Gastrocnemius medialis (tissue), 4 donors: ENCODE results near the gene DCHS1. TPM values are rescaled to one million over a fixed set of nuclear protein-coding genes. Genes with fewer than 3 reads are reported as not detected.
"Not testable (repeated sequence)": the region's sequence is repeated elsewhere in the genome, so short reads cannot be mapped to it uniquely, and the experiment has no call there.

Experiments used
- ATAC-seq, 2 donors: fragments of 150-250 bp; one replicate each; pipeline ENCODE4 v1.9.1; 2016
- DNase-seq, 2 donors: peaks; one replicate each; pipeline ENCODE4 v3.0.0-alpha.2; 2019
- H3K27ac ChIP-seq, 4 donors: fragments of 200-600 bp; sonication (generic); 1 replicate in 1 of 4; 2 replicates in 3 of 4; pipeline ENCODE4 v1.5.1; 2016 to 2018; ENCODE audit warnings: mild to moderate bottlenecking in 2 of 4, moderate library complexity in 1 of 4
- H3K27me3 ChIP-seq, 3 donors: fragments of 200-600 bp; sonication (generic) in 2 of 3; 1 replicate in 1 of 3; 2 replicates in 2 of 3; pipeline versions ENCODE4 v1.5.1 to v1.6.0; 2016 to 2019; ENCODE audit warnings: mild to moderate bottlenecking in 1 of 3, moderate library complexity in 1 of 3
- H3K36me3 ChIP-seq, 2 donors: fragments of 200-600 bp; sonication (generic) in 1 of 2; one replicate each; pipeline ENCODE4 v1.5.1; 2017 to 2018
- H3K4me1 ChIP-seq, 2 donors: fragments of 200-600 bp; sonication (generic) in 1 of 2; one replicate each; pipeline ENCODE4 v1.5.1; 2016 to 2017; ENCODE audit warnings: mild to moderate bottlenecking in 2 of 2
- H3K4me3 ChIP-seq, 4 donors: fragments of 200-600 bp; sonication (generic) in 3 of 4; 1 replicate in 1 of 4; 2 replicates in 3 of 4; pipeline ENCODE4 v1.5.1; 2016 to 2019; ENCODE audit warnings: mild to moderate bottlenecking in 2 of 4
- H3K9me3 ChIP-seq, 3 donors: fragments of 200-600 bp; sonication (generic) in 2 of 3; 1 replicate in 1 of 3; 2 replicates in 2 of 3; pipeline ENCODE4 v1.5.1; 2016 to 2019
- CTCF ChIP-seq, 5 experiments: fragments of 450-650 bp in 3 of 5; fragments of 200-600 bp in 2 of 5; sonication (generic) in 2 of 5; IDR thresholded peaks in 4 of 5; conservative IDR thresholded peaks in 1 of 5; 1 replicate in 4 of 5; 2 replicates in 1 of 5; pipeline ENCODE4 v1.5.1; 2016 to 2019; ENCODE audit warnings: antibody characterized with exemption in 5 of 5, mild to moderate bottlenecking in 3 of 5, moderate library complexity in 3 of 5
- POLR2A ChIP-seq, 2 donors: fragments of 450-650 bp; IDR thresholded peaks; one replicate each; pipeline ENCODE4 v1.6.1; 2017; ENCODE audit warnings: antibody characterized with exemption in 2 of 2, mild to moderate bottlenecking in 2 of 2, moderate library complexity in 2 of 2
- in situ Hi-C, 4 donors: fragments of 200-750 bp; cut with MboI; loops; one replicate each; pipeline versions ENCODE4 v1.15.0 to v1.8.0; 2017; ENCODE audit warnings: low sequenced_read_pairs in 4 of 4
- intact Hi-C: fragments of 100-400 bp; cut with DNase I; formaldehyde crosslinking; loops from one replicate; pipeline ENCODE4 v1.15.1; 2023; ENCODE audit warnings: low total_unique reads
- total RNA-seq, 4 donors: library from RNA; depleted of rRNA; stranded (reverse); fragments of >200 nt; gene quantifications; one replicate each; pipeline versions ENCODE4 v1.1.0 to v1.2.3, GENCODE V29; 2016

Gene DCHS1
- total RNA-seq, result 1 to 10 TPM; 1.5 to 3.8 (median 2.8) TPM

- H3K4me1 ChIP-seq, result peaks cover 0 to 4% of the 10 kb centered on the region in 2 donors
- peak within 1 kb of the TSS; percentile 43 to 48 (median 47) for H3K4me3 ChIP-seq
- intact Hi-C loops, result no loop called here
- in situ Hi-C loops, result no loop called here
- TF ChIP-seq POLR2A (IDR thresholded peaks at IDR 0.05) (no peak), CTCF (IDR thresholded peaks at IDR 0.05 in 4 of 5, conservative IDR thresholded peaks at IDR 0.05 in 1 of 5) (no peak)
- no peaks in the 10 kb centered on the region for H3K9me3 ChIP-seq
- no peak for ATAC-seq
- peak within 1 kb of the TSS; percentile 68 to 71 (median 70) for H3K27ac ChIP-seq
- peaks cover 18 to 28% (median 23%) of the 10 kb centered on the region in 3 donors for H3K27me3 ChIP-seq
- DNase-seq, result no peak
- no peaks in the 10 kb centered on the region for H3K36me3 ChIP-seq
Observed at GRCh38 chr11:6655790-6656583, at the start of gene DCHS1. DCHS1 (minus strand) TSS chr11:6655809; CDS start chr11:6641613, 14,196 bp downstream.

GRCh38 chr11:6703247-6704063 lies 47.8 kb upstream of the DCHS1 start:
- H3K36me3 ChIP-seq, result no peaks in the 10 kb centered on the region
- H3K9me3 ChIP-seq, result no peaks in the 10 kb centered on the region
- peaks cover 0 to 4% of the 10 kb centered on the region in 2 donors for H3K4me1 ChIP-seq
- in situ Hi-C loops, result no loop called here
- intact Hi-C loops, result no loop called here
- ATAC-seq (peak; percentile 91 to 92), DNase-seq (peak; percentile 21 to 28)
- H3K27ac ChIP-seq, result no peak overlapping the region
- no peaks in the 10 kb centered on the region for H3K27me3 ChIP-seq
- TF ChIP-seq CTCF (IDR thresholded peaks at IDR 0.05 in 4 of 5, conservative IDR thresholded peaks at IDR 0.05 in 1 of 5), result peak; percentile 11 to 47 (median 39)
- no peak for TF ChIP-seq POLR2A (IDR thresholded peaks at IDR 0.05)
- no peak overlapping the region for H3K4me3 ChIP-seq

- H3K4me1 ChIP-seq, ATAC-seq, H3K36me3 ChIP-seq, H3K4me3 ChIP-seq, in situ Hi-C loops, H3K9me3 ChIP-seq, DNase-seq, H3K27ac ChIP-seq, intact Hi-C loops, H3K27me3 ChIP-seq: not testable (repeated sequence)
Observed at GRCh38 chr11:6701955-6702354, 46.3 kb upstream of the DCHS1 start.

GRCh38 chr11:6695377-6695776 lies 39.8 kb upstream of the DCHS1 start:
- TF ChIP-seq CTCF (IDR thresholded peaks at IDR 0.05 in 4 of 5, conservative IDR thresholded peaks at IDR 0.05 in 1 of 5), result no peak
- ATAC-seq (peak; percentile 87 to 91), DNase-seq (no peak)
- Histone ChIP-seq H3K27ac (peak overlapping the region; percentile 54 to 76 (median 67)), H3K9me3 (no peaks in the 10 kb centered on the region), H3K4me1 (peaks cover 19 to 25% of the 10 kb centered on the region in 2 donors), H3K27me3 (no peaks in the 10 kb centered on the region), H3K4me3 (no peak overlapping the region), H3K36me3 (no peaks in the 10 kb centered on the region)
- intact Hi-C loops (no loop called here), in situ Hi-C loops (no loop called here)

- TF ChIP-seq POLR2A (IDR thresholded peaks at IDR 0.05), result no peak
- TF ChIP-seq CTCF (IDR thresholded peaks at IDR 0.05 in 4 of 5, conservative IDR thresholded peaks at IDR 0.05 in 1 of 5), result no peak
- intact Hi-C loops (no loop called here), in situ Hi-C loops (no loop called here)
- no peaks in the 10 kb centered on the region for H3K36me3 ChIP-seq
- DNase-seq (no peak), ATAC-seq (no peak)
- peaks cover 19 to 25% of the 10 kb centered on the region in 2 donors for H3K4me1 ChIP-seq
- H3K27ac ChIP-seq, result peak overlapping the region in 3 of 4 donors; percentile 51 to 76 (median 55)
- no peaks in the 10 kb centered on the region for H3K9me3 ChIP-seq
- H3K4me3 ChIP-seq, result no peak overlapping the region
- H3K27me3 ChIP-seq, result no peaks in the 10 kb centered on the region
Observed at GRCh38 chr11:6694229-6694535, 38.6 kb upstream of the DCHS1 start.
